Effector memory CD8-positive, alpha-beta T cell (primary cell): Measurements from ENCODE around the gene YTHDC2.

Experiments
- ATAC-seq: fragments of 150-1000 bp; cut with Tn5 transposase; replicated peaks from 2 replicates; pipeline ENCODE4 v1.10.0; 2021; ENCODE audit warnings: mild to moderate bottlenecking, moderate library complexity
- DNase-seq, 3 experiments: peaks; one replicate each; pipeline ENCODE4 v3.0.0; 2021
- H3K27ac Mint-ChIP-seq, 2 donors: one replicate each; pipeline ENCODE4 v1.8.0; 2022; ENCODE audit warnings: mild to moderate bottlenecking in 2 of 2, mixed read lengths in 2 of 2, moderate library complexity in 2 of 2
- H3K27me3 Mint-ChIP-seq, 2 donors: one replicate each; pipeline ENCODE4 v1.8.0; 2022; ENCODE audit warnings: mixed read lengths in 2 of 2
- H3K36me3 Mint-ChIP-seq: one replicate; pipeline ENCODE4 v1.8.0; 2022; ENCODE audit warnings: mild to moderate bottlenecking, moderate library complexity, mixed read lengths; ENCODE audit not compliant: insufficient read depth
- H3K4me1 Mint-ChIP-seq, 2 donors: one replicate each; pipeline ENCODE4 v1.8.0; 2022; ENCODE audit warnings: low read depth in 2 of 2, mixed read lengths in 2 of 2
- H3K4me3 Mint-ChIP-seq, 2 donors: one replicate each; pipeline ENCODE4 v1.8.0; 2022; ENCODE audit warnings: mild to moderate bottlenecking in 2 of 2, mixed read lengths in 2 of 2, moderate library complexity in 2 of 2
- H3K9me3 Mint-ChIP-seq, 2 donors: one replicate each; pipeline ENCODE4 v1.8.0; 2022; ENCODE audit warnings: mixed read lengths in 2 of 2

The YTHDC2 gene

GRCh38 chr5:113526421-113526820 is 12.9 kb downstream of the YTHDC2 start:
- no peak for ATAC-seq
- Mint-ChIP-seq H3K27me3 (no peaks in the 10 kb centered on the region), H3K27ac (peak overlapping the region in 1 of 2 donors; percentile 29), H3K4me1 (peaks cover 7 to 33% of the 10 kb centered on the region in 2 donors), H3K36me3 (peaks cover 22% of the 10 kb centered on the region), H3K4me3 (no peak overlapping the region), H3K9me3 (peaks cover 0 to 2% of the 10 kb centered on the region in 2 donors)
- no peak for DNase-seq

GRCh38 chr5:113527746-113528145 is 14.3 kb downstream of the YTHDC2 start:
- H3K27me3 Mint-ChIP-seq: no peaks in the 10 kb centered on the region
- peaks cover 7 to 26% of the 10 kb centered on the region in 2 donors for H3K4me1 Mint-ChIP-seq
- H3K9me3 Mint-ChIP-seq: peaks cover 0 to 2% of the 10 kb centered on the region in 2 donors
- ATAC-seq (no peak), DNase-seq (no peak)
- H3K27ac Mint-ChIP-seq: no peak overlapping the region
- no peak overlapping the region for H3K4me3 Mint-ChIP-seq
- H3K36me3 Mint-ChIP-seq: peaks cover 29% of the 10 kb centered on the region

- Mint-ChIP-seq H3K36me3 (peaks cover 52% of the 10 kb centered on the region), H3K9me3 (peaks cover 0 to 2% of the 10 kb centered on the region in 2 donors), H3K27ac (no peak overlapping the region), H3K27me3 (no peaks in the 10 kb centered on the region), H3K4me1 (peaks cover 2 to 9% of the 10 kb centered on the region in 2 donors), H3K4me3 (no peak overlapping the region)
- DNase-seq (no peak), ATAC-seq (no peak)
Observed at GRCh38 chr5:113531481-113532159, 18.1 kb downstream of the YTHDC2 start.

GRCh38 chr5:113538313-113538712 is 24.8 kb downstream of the YTHDC2 start:
- DNase-seq (no peak), ATAC-seq (no peak)
- peaks cover 38% of the 10 kb centered on the region for H3K36me3 Mint-ChIP-seq
- H3K9me3 Mint-ChIP-seq: no peaks in the 10 kb centered on the region
- H3K4me3 Mint-ChIP-seq: no peak overlapping the region
- H3K4me1 Mint-ChIP-seq: peaks cover 0 to 7% of the 10 kb centered on the region in 2 donors
- peak overlapping the region in 1 of 2 donors; percentile 75 for H3K27ac Mint-ChIP-seq
- H3K27me3 Mint-ChIP-seq: no peaks in the 10 kb centered on the region

GRCh38 chr5:113546703-113547183 is 33.2 kb downstream of the YTHDC2 start:
- DNase-seq: no peak
- Mint-ChIP-seq H3K36me3 (peaks cover 44% of the 10 kb centered on the region), H3K9me3 (no peaks in the 10 kb centered on the region), H3K4me3 (no peak overlapping the region), H3K27me3 (no peaks in the 10 kb centered on the region), H3K27ac (no peak overlapping the region), H3K4me1 (peaks cover 5 to 8% of the 10 kb centered on the region in 2 donors)
- ATAC-seq: no peak

- no peak for DNase-seq
- no peak for ATAC-seq
- no peak overlapping the region for H3K4me3 Mint-ChIP-seq
- H3K27ac Mint-ChIP-seq: no peak overlapping the region
- H3K36me3 Mint-ChIP-seq: peaks cover 45% of the 10 kb centered on the region
- no peaks in the 10 kb centered on the region for H3K27me3 Mint-ChIP-seq
- no peaks in the 10 kb centered on the region for H3K9me3 Mint-ChIP-seq
- H3K4me1 Mint-ChIP-seq: peaks cover 5 to 8% of the 10 kb centered on the region in 2 donors
Observed at GRCh38 chr5:113548396-113548795, 34.9 kb downstream of the YTHDC2 start.

GRCh38 chr5:113552137-113552536 is 38.6 kb downstream of the YTHDC2 start:
- Mint-ChIP-seq H3K27ac (no peak overlapping the region), H3K4me3 (no peak overlapping the region), H3K36me3 (peaks cover 52% of the 10 kb centered on the region), H3K9me3 (no peaks in the 10 kb centered on the region), H3K4me1 (no peaks in the 10 kb centered on the region), H3K27me3 (no peaks in the 10 kb centered on the region)
- DNase-seq: no peak
- no peak for ATAC-seq

- H3K4me3 Mint-ChIP-seq: no peak overlapping the region
- peaks cover 52% of the 10 kb centered on the region for H3K36me3 Mint-ChIP-seq
- no peaks in the 10 kb centered on the region for H3K9me3 Mint-ChIP-seq
- ATAC-seq (no peak), DNase-seq (no peak)
- no peaks in the 10 kb centered on the region for H3K4me1 Mint-ChIP-seq
- no peaks in the 10 kb centered on the region for H3K27me3 Mint-ChIP-seq
- H3K27ac Mint-ChIP-seq: no peak overlapping the region
Observed at GRCh38 chr5:113552620-113553019, 39.1 kb downstream of the YTHDC2 start.

GRCh38 chr5:113562828-113563400 is 49.4 kb downstream of the YTHDC2 start:
- no peak for DNase-seq
- H3K27me3 Mint-ChIP-seq: no peaks in the 10 kb centered on the region
- ATAC-seq: no peak
- no peak overlapping the region for H3K4me3 Mint-ChIP-seq
- H3K36me3 Mint-ChIP-seq: peaks cover 48% of the 10 kb centered on the region
- no peaks in the 10 kb centered on the region for H3K4me1 Mint-ChIP-seq
- no peaks in the 10 kb centered on the region for H3K9me3 Mint-ChIP-seq
- H3K27ac Mint-ChIP-seq: no peak overlapping the region

GRCh38 chr5:113569396-113569795 is 55.9 kb downstream of the YTHDC2 start:
- DNase-seq: no peak
- Mint-ChIP-seq H3K9me3 (peaks cover 0 to 2% of the 10 kb centered on the region in 2 donors), H3K4me1 (peaks cover 23 to 40% of the 10 kb centered on the region in 2 donors), H3K36me3 (peaks cover 32% of the 10 kb centered on the region), H3K4me3 (no peak overlapping the region), H3K27ac (no peak overlapping the region), H3K27me3 (no peaks in the 10 kb centered on the region)
- ATAC-seq: no peak

GRCh38 chr5:113572716-113573115 is 59.2 kb downstream of the YTHDC2 start:
- Mint-ChIP-seq H3K4me1 (peaks cover 28 to 54% of the 10 kb centered on the region in 2 donors), H3K36me3 (peaks cover 18% of the 10 kb centered on the region), H3K27me3 (no peaks in the 10 kb centered on the region), H3K27ac (no peak overlapping the region), H3K9me3 (peaks cover 0 to 2% of the 10 kb centered on the region in 2 donors), H3K4me3 (no peak overlapping the region)
- DNase-seq (no peak), ATAC-seq (no peak)

- DNase-seq (no peak), ATAC-seq (no peak)
- Mint-ChIP-seq H3K27ac (no peak overlapping the region), H3K4me3 (no peak overlapping the region), H3K4me1 (peaks cover 27 to 55% of the 10 kb centered on the region in 2 donors), H3K27me3 (no peaks in the 10 kb centered on the region), H3K36me3 (peaks cover 12% of the 10 kb centered on the region), H3K9me3 (peaks cover 0 to 2% of the 10 kb centered on the region in 2 donors)
Observed at GRCh38 chr5:113574417-113574816, 60.9 kb downstream of the YTHDC2 start.

- Mint-ChIP-seq H3K4me1 (peaks cover 26 to 55% of the 10 kb centered on the region in 2 donors), H3K27me3 (no peaks in the 10 kb centered on the region), H3K4me3 (no peak overlapping the region), H3K9me3 (peaks cover 0 to 2% of the 10 kb centered on the region in 2 donors), H3K27ac (no peak overlapping the region), H3K36me3 (peaks cover 12% of the 10 kb centered on the region)
- ATAC-seq (no peak), DNase-seq (no peak)
Observed at GRCh38 chr5:113575074-113575473, 61.6 kb downstream of the YTHDC2 start.

- Mint-ChIP-seq H3K9me3 (no peaks in the 10 kb centered on the region), H3K4me3 (no peak overlapping the region), H3K36me3 (peaks cover 4% of the 10 kb centered on the region), H3K27ac (peak overlapping the region in 1 of 2 donors; percentile 23), H3K27me3 (no peaks in the 10 kb centered on the region), H3K4me1 (peaks cover 17 to 29% of the 10 kb centered on the region in 2 donors)
- no peak for DNase-seq
- no peak for ATAC-seq
Observed at GRCh38 chr5:113578091-113578490, 64.6 kb downstream of the YTHDC2 start.
